OCI-LY7 (cell line): ENCODE data around the gene PAFAH1B1. TPM values are rescaled to one million over a fixed set of nuclear protein-coding genes. Genes with fewer than 3 reads are reported as not detected.

Experiments
- BruUV-seq: library from RNA; stranded (reverse); fragments of 400-500 nt; replicated peaks from 2 replicates; lab custom pipeline; 2021; lab: Mats Ljungman, UMichigan
- CTCF ChIA-PET: fragments of 300-600 bp; sonication (Branson Sonifier 250); formaldehyde crosslinking; loops from one replicate; lab custom pipeline; 2022; ENCODE audit warnings: antibody characterized with exemption; ENCODE audit not compliant: unreplicated experiment; lab: Charles Lee
- POLR2A ChIA-PET: fragments of 300-600 bp; sonication (Branson Sonifier 250); formaldehyde crosslinking; loops from one replicate; lab custom pipeline; 2022; ENCODE audit warnings: antibody characterized with exemption; lab: Charles Lee
- DNase-seq: peaks from one replicate; pipeline ENCODE4 v3.0.0-alpha.2; 2015; ENCODE audit warnings: low spot score
- H2AFZ ChIP-seq: fragments of 200-600 bp; sonication (generic), shearing (Covaris generic); 2 replicates; pipeline ENCODE4 v1.6.1; 2014; ENCODE audit warnings: mild to moderate bottlenecking, antibody characterized with exemption, low read length, moderate library complexity
- H3K27ac ChIP-seq: fragments of 200-600 bp; sonication (generic); 2 replicates; pipeline ENCODE4 v1.5.1; 2014; ENCODE audit warnings: mixed run types, low read depth, mild to moderate bottlenecking, moderate library complexity, low read length, inconsistent platforms; ENCODE audit not compliant: poor library complexity, severe bottlenecking
- H3K36me3 ChIP-seq: fragments of 200-600 bp; sonication (generic); 2 replicates; pipeline ENCODE4 v1.6.1; 2014; ENCODE audit warnings: mild to moderate bottlenecking, antibody characterized with exemption, low read length, moderate library complexity, mixed read lengths; ENCODE audit not compliant: insufficient read depth
- H3K4me1 ChIP-seq: fragments of 200-600 bp; sonication (generic); 2 replicates; pipeline ENCODE4 v1.5.1; 2014; ENCODE audit warnings: mild to moderate bottlenecking, low read length; ENCODE audit not compliant: insufficient read depth, poor library complexity, severe bottlenecking
- H3K4me2 ChIP-seq: fragments of 200-600 bp; sonication (generic); 2 replicates; pipeline ENCODE4 v1.6.1; 2014; ENCODE audit warnings: mild to moderate bottlenecking, low read length
- H3K4me3 ChIP-seq: fragments of 200-600 bp; sonication (generic); 2 replicates; pipeline ENCODE4 v1.5.1; 2014; ENCODE audit warnings: mild to moderate bottlenecking, low read depth, low read length; ENCODE audit not compliant: poor library complexity, severe bottlenecking
- H3K79me2 ChIP-seq: fragments of 200-600 bp; sonication (generic); 2 replicates; pipeline ENCODE4 v1.6.1; 2016; ENCODE audit warnings: low read depth, mild to moderate bottlenecking, low read length, moderate library complexity, mixed read lengths; ENCODE audit not compliant: insufficient read depth
- H3K9me2 ChIP-seq: fragments of 200-600 bp; sonication (generic); 2 replicates; pipeline ENCODE4 v1.6.1; 2016; ENCODE audit warnings: mild to moderate bottlenecking, low read length, mixed read lengths; ENCODE audit not compliant: insufficient read depth
- H3K9me3 ChIP-seq: fragments of 200-600 bp; sonication (generic); 2 replicates; pipeline ENCODE4 v1.6.1; 2014; ENCODE audit warnings: mild to moderate bottlenecking, mixed run types, low read length, mixed read lengths
- H4K20me1 ChIP-seq: fragments of 200-600 bp; sonication (generic); 2 replicates; pipeline ENCODE4 v1.6.1; 2014; ENCODE audit warnings: mild to moderate bottlenecking, antibody characterized with exemption, low read length, moderate library complexity, mixed read lengths; ENCODE audit not compliant: insufficient read depth
- CTCF ChIP-seq: fragments of 200-600 bp; sonication (generic); conservative IDR thresholded peaks from 2 replicates; pipeline ENCODE4 v1.5.1; 2014; ENCODE audit warnings: mild to moderate bottlenecking, antibody characterized with exemption, low read length, moderate library complexity, mixed read lengths
- EZH2phosphoT487 ChIP-seq: fragments of 200-600 bp; sonication (generic); IDR thresholded peaks from 2 replicates; pipeline ENCODE4 v1.6.1; 2018; ENCODE audit warnings: low read depth, borderline replicate concordance, mild to moderate bottlenecking, mixed run types, antibody characterized with exemption, low read length, moderate library complexity, mixed read lengths
- intact Hi-C: fragments of 100-400 bp; cut with micrococcal nuclease; formaldehyde crosslinking; loops from one replicate; pipeline ENCODE4 v1.10.0; 2022; ENCODE audit not compliant: unreplicated experiment
- total RNA-seq, 2 experiments: library from RNA; depleted of rRNA in 1 of 2; stranded (reverse); fragments of >200 nt in 1 of 2; shearing (Covaris generic) in 1 of 2; gene quantifications; 2 replicates each; pipeline ENCODE4 v1.2.3, GENCODE V29; 2014 to 2022

Gene PAFAH1B1
- total RNA-seq, 2 experiments from 2014 or later: 51.1 to 127 TPM

- POLR2A ChIA-PET: interaction anchor here (0.6 kb wide), 1 partner anchor 48 kb away, joined by 4 read pairs; no protein-coding TSS in a partner anchor
- Histone ChIP-seq H3K27ac (no peak overlapping the region), H3K4me2 (no peak overlapping the region), H4K20me1 (0 out of 2 replicates have a peak, but pooled peaks cover 9% of the 10 kb centered on the region), H3K9me3 (no peaks in the 10 kb centered on the region), H2AFZ (no peak overlapping the region), H3K9me2 (no peaks in the 10 kb centered on the region), H3K4me3 (no peak overlapping the region), H3K36me3 (peaks cover 87% of the 10 kb centered on the region), H3K4me1 (no peaks in the 10 kb centered on the region), H3K79me2 (no peaks in the 10 kb centered on the region)
- BruUV-seq: no TSS peak
- intact Hi-C loops: loop anchor here (10.0 kb wide), 1 partner anchor 246 kb away; no protein-coding TSS in a partner anchor
- no peak for DNase-seq
- CTCF ChIA-PET: no interaction called here
- TF ChIP-seq EZH2phosphoT487: no peak
- no peak for TF ChIP-seq CTCF
Observed at GRCh38 chr17:2680961-2681360, 87.5 kb downstream of the PAFAH1B1 start.

DNA sequence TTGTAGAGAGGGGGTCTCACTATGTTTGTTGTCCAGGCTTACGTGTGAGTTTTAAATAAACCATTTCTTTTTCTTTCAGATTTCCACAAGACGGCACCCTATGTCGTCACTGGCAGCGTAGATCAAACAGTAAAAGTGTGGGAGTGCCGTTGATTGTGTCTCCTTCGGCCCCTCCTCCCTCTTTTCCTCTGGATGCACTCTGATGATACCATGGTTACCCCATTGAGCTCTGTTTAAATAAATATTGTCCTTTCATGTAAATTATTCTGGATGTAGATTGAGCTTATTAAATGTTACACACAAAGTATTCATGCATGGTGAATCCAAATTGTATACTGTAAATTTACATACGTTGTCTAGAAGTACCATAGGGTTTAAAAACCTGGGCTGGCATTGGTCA is 88.2 kb downstream of the PAFAH1B1 start:
- H3K4me1 ChIP-seq: no peaks in the 10 kb centered on the region
- CTCF ChIA-PET: no interaction called here
- H3K27ac ChIP-seq: no peak overlapping the region
- POLR2A ChIA-PET: interaction anchor here (0.6 kb wide), 1 partner anchor 75 kb away, joined by 3 read pairs; no protein-coding TSS in a partner anchor
- no TSS peak for BruUV-seq
- 0 out of 2 replicates have a peak, but pooled peaks cover 9% of the 10 kb centered on the region for H4K20me1 ChIP-seq
- intact Hi-C loops: loop anchor here (10.0 kb wide), 1 partner anchor 247 kb away; no protein-coding TSS in a partner anchor
- H3K79me2 ChIP-seq: no peaks in the 10 kb centered on the region
- no peaks in the 10 kb centered on the region for H3K9me2 ChIP-seq
- H3K4me3 ChIP-seq: no peak overlapping the region
- no peak overlapping the region for H3K4me2 ChIP-seq
- no peak for DNase-seq
- peaks cover 80% of the 10 kb centered on the region for H3K36me3 ChIP-seq
- no peaks in the 10 kb centered on the region for H3K9me3 ChIP-seq
- TF ChIP-seq CTCF (no peak), EZH2phosphoT487 (no peak)
- H2AFZ ChIP-seq: no peak overlapping the region
